B cell (primary cell): ENCODE measurements around the gene CENPP. TPM values are rescaled to one million over a fixed set of nuclear protein-coding genes. Genes with fewer than 3 reads are reported as not detected.

Source experiments
- ATAC-seq: fragments of 200-7000 bp; cut with Tn5 transposase; one replicate; pipeline ENCODE4 v1.10.0; 2021; ENCODE audit warnings: low read depth, mild to moderate bottlenecking, moderate number of reproducible peaks, moderate library complexity
- CTCF ChIA-PET: fragments of 350-600 bp; sonication (Branson Sonifier 250); formaldehyde crosslinking; loops from one replicate; lab custom pipeline; 2021; ENCODE audit warnings: antibody characterized with exemption, inconsistent platforms; lab: Charles Lee
- POLR2A ChIA-PET: fragments of 350-600 bp; sonication (Branson Sonifier 250); formaldehyde crosslinking; loops from one replicate; lab custom pipeline; 2021; ENCODE audit warnings: antibody characterized with exemption; lab: Charles Lee
- DNase-seq: peaks from one replicate; pipeline ENCODE4 v3.0.0; 2013
- H2AFZ ChIP-seq: 2 replicates; pipeline ENCODE4 v1.6.1; 2012; ENCODE audit warnings: mild to moderate bottlenecking, low read depth, low read length; ENCODE audit not compliant: insufficient read depth, poor library complexity, severe bottlenecking
- H3K27ac ChIP-seq, 2 donors: 1 replicate in 1 of 2; 2 replicates in 1 of 2; pipeline ENCODE4 v1.5.1; 2012 to 2013; ENCODE audit warnings: low read length in 2 of 2, mild to moderate bottlenecking in 2 of 2, moderate library complexity in 1 of 2
- H3K27me3 ChIP-seq, 4 experiments: fragments of 200-600 bp in 1 of 4; sonication (generic) in 1 of 4; replicated peaks in 1 of 4; 1 replicate in 2 of 4; 2 replicates in 2 of 4; pipeline versions ENCODE4 v1.6.1 to v1.7.0; 2013 to 2016; ENCODE audit warnings: low read length in 3 of 4, mild to moderate bottlenecking in 2 of 4, mixed read lengths in 1 of 4, moderate library complexity in 1 of 4; ENCODE audit not compliant: insufficient read depth in 4 of 4, control insufficient read depth in 3 of 4; ENCODE audit errors: control extremely low read depth in 1 of 4
- H3K36me3 ChIP-seq, 2 experiments: replicated peaks in 1 of 2; 1 replicate in 1 of 2; 2 replicates in 1 of 2; pipeline versions ENCODE4 v1.6.1 to v1.7.1; 2013; ENCODE audit warnings: low read length in 1 of 2; ENCODE audit not compliant: insufficient read depth in 2 of 2, control insufficient read depth in 1 of 2; ENCODE audit errors: control extremely low read depth in 1 of 2, extremely low read depth in 1 of 2
- H3K4me1 ChIP-seq, 2 donors: fragments of 200-600 bp in 1 of 2; sonication (generic) in 1 of 2; 1 replicate in 1 of 2; 2 replicates in 1 of 2; pipeline versions ENCODE4 v1.5.1 to v1.6.1; 2013 to 2017; ENCODE audit warnings: low read length in 2 of 2; ENCODE audit not compliant: control insufficient read depth in 2 of 2, insufficient read depth in 2 of 2
- H3K4me2 ChIP-seq: replicated peaks from 2 replicates; pipeline ENCODE3; 2012; ENCODE audit warnings: mild to moderate bottlenecking, low read depth, low read length; ENCODE audit not compliant: poor library complexity, severe bottlenecking
- H3K4me3 ChIP-seq, 5 experiments: fragments of 200-600 bp in 1 of 5; sonication (generic) in 1 of 5; 1 replicate in 3 of 5; 2 replicates in 2 of 5; pipeline versions ENCODE4 v1.5.1 to v1.7.0; 2011 to 2016; ENCODE audit warnings: low read length in 4 of 5, mild to moderate bottlenecking in 4 of 5, low read depth in 2 of 5, control low read depth in 1 of 5, moderate library complexity in 1 of 5; ENCODE audit not compliant: insufficient read depth in 1 of 5; ENCODE audit errors: control extremely low read depth in 1 of 5, extremely low read depth in 1 of 5
- H3K79me2 ChIP-seq: fragments of 200-600 bp; sonication (generic); one replicate; pipeline ENCODE4 v1.6.0; 2016; ENCODE audit warnings: low read length; ENCODE audit not compliant: control insufficient read depth, insufficient read depth
- H3K9ac ChIP-seq: fragments of 200-600 bp; sonication (generic); 2 replicates; pipeline ENCODE4 v1.6.1; 2017; ENCODE audit warnings: mild to moderate bottlenecking, low read length, moderate library complexity
- H3K9me3 ChIP-seq, 3 donors: one replicate each; pipeline versions ENCODE4 v1.6.1 to v1.7.1; 2013; ENCODE audit warnings: low read length in 2 of 3; ENCODE audit not compliant: control insufficient read depth in 2 of 3, insufficient read depth in 1 of 3; ENCODE audit errors: control extremely low read depth in 1 of 3
- H4K20me1 ChIP-seq: 2 replicates; pipeline ENCODE4 v1.6.0; 2012; ENCODE audit warnings: mild to moderate bottlenecking, low read length; ENCODE audit not compliant: insufficient read depth, control insufficient read depth, poor library complexity, severe bottlenecking
- H3K27ac Mint-ChIP-seq: one replicate; pipeline ENCODE4 v1.8.0; 2021; ENCODE audit warnings: mixed read lengths
- H3K27me3 Mint-ChIP-seq: one replicate; pipeline ENCODE4 v1.8.0; 2021; ENCODE audit warnings: mixed read lengths
- H3K4me1 Mint-ChIP-seq: one replicate; pipeline ENCODE4 v1.8.0; 2021; ENCODE audit warnings: mixed read lengths
- H3K4me3 Mint-ChIP-seq: one replicate; pipeline ENCODE4 v1.8.0; 2021; ENCODE audit warnings: mixed read lengths
- H3K9me3 Mint-ChIP-seq: one replicate; pipeline ENCODE4 v1.8.0; 2022; ENCODE audit warnings: mixed read lengths; ENCODE audit not compliant: insufficient read depth
- CTCF ChIP-seq: fragments of 200-600 bp; IDR thresholded peaks from one replicate; pipeline ENCODE4 v1.8.0; 2022; ENCODE audit warnings: antibody characterized with exemption, mild to moderate bottlenecking
- EZH2 ChIP-seq: IDR thresholded peaks from 2 replicates; pipeline ENCODE4 v1.6.1; 2012; ENCODE audit warnings: borderline replicate concordance, low read depth, mild to moderate bottlenecking, moderate library complexity, low read length; ENCODE audit not compliant: insufficient read depth, poor library complexity, severe bottlenecking
- WGBS: methylation state at CpG from one replicate; pipeline ENCODE4 v1.1.5; 2013; ENCODE audit warnings: missing lambda C conversion rate; ENCODE audit not compliant: insufficient coverage; 5-methylcytosine and 5-hydroxymethylcytosine counted together
- intact Hi-C: fragments of 100-400 bp; cut with micrococcal nuclease; formaldehyde crosslinking; loops from one replicate; pipeline ENCODE4 v1.10.0; 2022
- polyA plus RNA-seq: library from polyadenylated mRNA; depleted of rRNA; stranded (reverse); fragments of >200 nt; gene quantifications from 2 replicates; pipeline ENCODE4 v1.2.3, GENCODE V29; 2012
- total RNA-seq, 2 donors: library from RNA; stranded (reverse); fragments of 120-200 nt in 1 of 2; gene quantifications; 1 replicate in 1 of 2; 2 replicates in 1 of 2; pipeline versions ENCODE4 v1.2.3 to v1.2.4, GENCODE V29; 2013 to 2022

Gene CENPP
- total and polyA plus RNA-seq, 2 donors (not counting 1 experiment from before 2014, with no cell fraction given), result 1.4 to 6.2 TPM

- no peak overlapping the region for H3K9ac ChIP-seq
- no CpG with 5 or more reads among the region's 1 CpG for WGBS
- no peaks in the 10 kb centered on the region for H3K9me3 ChIP-seq
- POLR2A ChIA-PET, result no interaction called here
- no peak overlapping the region for H3K4me3 Mint-ChIP-seq
- no peaks in the 10 kb centered on the region for H4K20me1 ChIP-seq
- no peaks in the 10 kb centered on the region for H3K79me2 ChIP-seq
- no peak overlapping the region for H3K4me2 ChIP-seq
- H3K9me3 Mint-ChIP-seq, result no peaks in the 10 kb centered on the region
- H2AFZ ChIP-seq, result no peak overlapping the region
- H3K27me3 ChIP-seq, result no peaks in the 10 kb centered on the region
- H3K4me1 ChIP-seq, result no peaks in the 10 kb centered on the region
- no peak for TF ChIP-seq EZH2
- no peak for TF ChIP-seq CTCF
- no peaks in the 10 kb centered on the region for H3K36me3 ChIP-seq
- intact Hi-C loops, result no loop called here
- no peaks in the 10 kb centered on the region for H3K4me1 Mint-ChIP-seq
- DNase-seq, result no peak
- no peak overlapping the region for H3K27ac ChIP-seq
- ATAC-seq, result no peak
- no peaks in the 10 kb centered on the region for H3K27me3 Mint-ChIP-seq
- H3K4me3 ChIP-seq, result no peak overlapping the region
- H3K27ac Mint-ChIP-seq, result no peak overlapping the region
- CTCF ChIA-PET, result interaction anchor here (0.6 kb wide), 1 partner anchor 100 kb away, joined by 3 read pairs; no protein-coding TSS in a partner anchor
These were observed 67.9 kb downstream of the CENPP start for GRCh38 chr9:92393686-92394085.

GRCh38 chr9:92395617-92396016, 69.9 kb downstream of the CENPP start:
- CTCF ChIA-PET, result no interaction called here
- H2AFZ ChIP-seq, result no peak overlapping the region
- no peaks in the 10 kb centered on the region for H3K9me3 Mint-ChIP-seq
- intact Hi-C loops, result no loop called here
- H3K79me2 ChIP-seq, result no peaks in the 10 kb centered on the region
- H3K27me3 ChIP-seq, result no peaks in the 10 kb centered on the region
- no peaks in the 10 kb centered on the region for H3K4me1 Mint-ChIP-seq
- no peak for TF ChIP-seq EZH2
- no peak for TF ChIP-seq CTCF
- no peak overlapping the region for H3K4me2 ChIP-seq
- H3K27me3 Mint-ChIP-seq, result no peaks in the 10 kb centered on the region
- H3K27ac ChIP-seq, result no peak overlapping the region
- WGBS, result 100% methylated on average over 1 of the region's 1 CpG
- no peaks in the 10 kb centered on the region for H3K9me3 ChIP-seq
- POLR2A ChIA-PET, result no interaction called here
- no peak overlapping the region for H3K4me3 ChIP-seq
- ATAC-seq (no peak), DNase-seq (no peak)
- no peaks in the 10 kb centered on the region for H3K36me3 ChIP-seq
- no peaks in the 10 kb centered on the region for H4K20me1 ChIP-seq
- H3K4me3 Mint-ChIP-seq, result no peak overlapping the region
- H3K9ac ChIP-seq, result no peak overlapping the region
- no peak overlapping the region for H3K27ac Mint-ChIP-seq
- H3K4me1 ChIP-seq, result no peaks in the 10 kb centered on the region
